Thyroid gland (tissue), 4 donors: ENCODE measurements around the gene MCOLN3.

Source experiments
- CTCF ChIP-seq, 6 experiments: fragments of 200-600 bp in 3 of 6; fragments of 450-650 bp in 3 of 6; sonication (generic) in 3 of 6; IDR thresholded peaks; one replicate each; pipeline ENCODE4 v1.5.1; 2016 to 2019; ENCODE audit warnings: antibody characterized with exemption in 6 of 6, mild to moderate bottlenecking in 2 of 6, inconsistent platforms in 1 of 6, moderate library complexity in 1 of 6
- POLR2A ChIP-seq, 2 donors: fragments of 450-650 bp; IDR thresholded peaks; one replicate each; pipeline ENCODE4 v1.6.1; 2017; ENCODE audit warnings: antibody characterized with exemption in 2 of 2, mild to moderate bottlenecking in 2 of 2, moderate library complexity in 1 of 2

GRCh38 chr1:85048296-85049064 lies at the start of gene MCOLN3:
- TF ChIP-seq CTCF (IDR thresholded peaks at IDR 0.05) (no peak), POLR2A (IDR thresholded peaks at IDR 0.05) (no peak)
